Measurements from ENCODE around the gene CCDC13.

CCDC13 gene

DNA sequence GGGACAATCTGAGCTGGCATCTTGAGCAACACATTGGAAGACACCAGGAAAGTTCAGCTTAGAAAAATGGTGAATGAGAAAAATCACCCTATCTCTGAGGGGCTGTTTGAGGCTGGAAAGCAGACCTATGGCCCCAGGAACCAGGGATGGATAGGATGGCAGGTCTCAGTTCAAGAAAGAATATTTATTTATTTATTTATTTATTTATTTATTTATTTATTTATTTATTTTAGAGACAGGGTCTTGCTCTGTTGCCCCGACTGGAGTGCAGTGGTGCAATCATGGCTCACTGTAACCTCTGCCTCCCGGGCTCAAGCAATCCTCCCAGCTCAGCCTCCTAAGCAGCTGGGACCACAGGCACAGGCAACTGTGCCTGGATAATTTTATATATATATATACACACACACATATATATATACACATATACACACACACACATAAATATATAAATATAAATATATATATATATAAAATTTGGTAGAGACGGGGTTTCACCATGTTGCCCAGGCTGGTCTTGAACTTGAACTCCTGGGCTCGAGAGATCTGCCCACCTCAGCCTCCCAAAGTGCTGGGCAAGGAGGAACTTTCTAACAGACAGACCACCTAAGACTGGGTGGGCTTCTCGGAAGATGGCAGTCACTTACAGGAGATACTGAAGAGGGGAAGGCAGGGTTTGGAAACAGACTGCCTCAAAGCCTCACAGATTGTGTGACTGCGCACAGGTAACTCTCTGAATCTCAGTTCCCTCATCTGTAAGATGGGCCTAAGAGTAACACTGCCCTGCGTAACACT, 29.7 kb downstream of the CCDC13 start:
- DNase-seq (ENCODE audit: extremely low read depth, low read depth) = no peak
- TF ChIP-seq, protein P1, sequence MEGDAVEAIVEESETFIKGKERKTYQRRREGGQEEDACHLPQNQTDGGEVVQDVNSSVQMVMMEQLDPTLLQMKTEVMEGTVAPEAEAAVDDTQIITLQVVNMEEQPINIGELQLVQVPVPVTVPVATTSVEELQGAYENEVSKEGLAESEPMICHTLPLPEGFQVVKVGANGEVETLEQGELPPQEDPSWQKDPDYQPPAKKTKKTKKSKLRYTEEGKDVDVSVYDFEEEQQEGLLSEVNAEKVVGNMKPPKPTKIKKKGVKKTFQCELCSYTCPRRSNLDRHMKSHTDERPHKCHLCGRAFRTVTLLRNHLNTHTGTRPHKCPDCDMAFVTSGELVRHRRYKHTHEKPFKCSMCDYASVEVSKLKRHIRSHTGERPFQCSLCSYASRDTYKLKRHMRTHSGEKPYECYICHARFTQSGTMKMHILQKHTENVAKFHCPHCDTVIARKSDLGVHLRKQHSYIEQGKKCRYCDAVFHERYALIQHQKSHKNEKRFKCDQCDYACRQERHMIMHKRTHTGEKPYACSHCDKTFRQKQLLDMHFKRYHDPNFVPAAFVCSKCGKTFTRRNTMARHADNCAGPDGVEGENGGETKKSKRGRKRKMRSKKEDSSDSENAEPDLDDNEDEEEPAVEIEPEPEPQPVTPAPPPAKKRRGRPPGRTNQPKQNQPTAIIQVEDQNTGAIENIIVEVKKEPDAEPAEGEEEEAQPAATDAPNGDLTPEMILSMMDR (IDR thresholded peaks at IDR 0.05; ENCODE audit: low read depth, low read length) = no peak

DNA sequence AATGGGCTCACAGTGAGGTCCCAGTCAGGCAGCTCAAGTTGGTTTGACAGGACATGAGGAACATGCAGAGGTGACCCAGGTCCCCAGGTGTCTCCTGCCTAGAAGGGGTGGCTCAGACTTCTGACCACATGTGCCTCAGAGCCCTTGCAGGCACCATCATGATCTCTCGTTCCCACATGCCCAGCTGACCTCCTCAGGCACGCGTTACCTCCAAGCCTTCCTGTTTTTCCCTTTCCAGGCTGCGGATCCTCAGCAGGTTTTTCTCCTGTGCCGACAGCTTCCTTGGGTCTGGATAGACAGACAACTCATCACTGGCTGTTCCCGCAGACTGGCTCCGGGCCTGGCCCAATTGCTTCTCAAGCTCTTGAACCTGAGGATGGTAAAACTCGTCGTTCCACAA, 30.4 kb downstream of the CCDC13 start:
- TF ChIP-seq, protein P1 (IDR thresholded peaks at IDR 0.05; ENCODE audit: low read depth, low read length) = no peak
- DNase-seq (ENCODE audit: extremely low read depth, low read depth) = no peak

DNA sequence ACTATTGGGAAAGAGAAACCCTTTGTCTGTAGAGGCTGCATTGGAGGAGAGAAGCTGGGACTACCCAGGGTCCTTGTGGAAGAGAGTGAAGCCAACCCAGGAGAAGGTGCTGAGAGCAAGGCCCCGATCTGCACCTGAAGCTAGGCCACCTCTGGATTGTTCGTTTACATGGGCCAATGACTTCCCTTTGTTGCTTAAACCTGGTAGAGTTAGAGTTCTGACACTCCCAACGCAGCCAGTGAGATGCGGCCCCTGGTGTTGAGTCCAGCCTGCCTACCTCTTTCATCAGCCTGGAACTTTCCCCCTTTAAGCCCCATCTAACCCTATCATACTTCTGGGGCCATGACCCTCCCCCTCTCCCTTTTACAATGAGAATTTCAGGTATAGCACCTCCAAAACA, 30.8 kb downstream of the CCDC13 start:
- TF ChIP-seq, protein P1 (IDR thresholded peaks at IDR 0.05; ENCODE audit: low read depth, low read length) = no peak
- no peak for DNase-seq (ENCODE audit: extremely low read depth, low read depth)

DNA sequence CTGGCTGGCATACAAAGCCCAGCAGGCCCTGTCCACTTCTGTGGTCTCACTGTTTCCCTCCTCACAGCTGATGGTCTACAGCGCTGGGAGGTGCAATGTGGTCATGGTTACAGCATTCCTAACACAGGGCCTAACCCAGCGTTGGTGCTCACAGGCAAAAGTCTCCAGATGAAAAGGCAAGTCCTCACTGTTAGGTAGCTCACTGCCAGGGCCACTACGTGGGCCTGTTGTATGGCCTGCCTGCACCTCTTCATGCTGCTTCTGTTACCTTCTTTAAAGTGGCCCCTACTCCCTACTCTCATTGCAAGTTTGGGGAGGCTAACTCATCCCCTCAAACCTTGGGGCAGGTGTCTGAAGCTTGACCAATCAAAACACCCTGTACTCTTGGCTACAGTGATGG, 31.3 kb downstream of the CCDC13 start:
- TF ChIP-seq, protein P1 (IDR thresholded peaks at IDR 0.05; ENCODE audit: low read depth, low read length) = no peak
- DNase-seq (ENCODE audit: extremely low read depth, low read depth) = no peak

DNA sequence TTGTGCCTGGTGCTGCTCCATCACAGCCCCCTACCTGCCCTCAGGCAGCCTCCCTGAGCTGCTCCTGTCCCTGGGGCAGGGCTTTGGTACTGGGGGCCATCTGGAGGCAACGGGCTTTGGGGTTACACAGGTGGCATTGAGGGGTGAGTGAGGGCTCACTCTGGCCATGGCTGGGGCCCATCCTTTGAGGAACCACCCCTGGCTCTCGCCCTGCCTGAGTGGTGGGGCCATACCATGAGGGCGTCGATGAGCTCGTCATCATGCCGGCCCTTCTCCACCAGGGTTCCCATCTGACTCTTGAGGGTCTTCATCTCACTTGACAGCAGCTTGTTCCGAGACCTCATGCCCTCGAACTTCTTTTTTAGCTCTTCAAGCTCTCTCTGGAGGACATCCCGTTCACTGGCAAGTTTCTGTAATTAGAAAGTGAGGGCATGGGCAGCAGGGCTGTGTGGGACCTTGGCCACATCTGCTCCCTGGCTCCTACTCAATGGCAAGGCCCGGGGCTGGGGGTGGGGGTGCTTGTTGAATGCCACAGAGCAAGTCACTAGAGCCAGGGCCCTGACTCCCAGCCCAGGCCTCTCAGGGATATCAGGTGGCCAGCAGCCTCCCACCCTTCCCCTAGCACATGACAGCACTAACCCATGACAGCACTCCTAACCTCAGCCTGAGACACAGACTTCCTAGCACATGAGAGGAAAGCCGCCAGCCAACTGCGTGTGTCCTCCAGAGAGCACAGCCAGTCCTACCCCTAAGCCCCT, 33.5 kb downstream of the CCDC13 start:
- no peak for DNase-seq (ENCODE audit: extremely low read depth, low read depth)
- TF ChIP-seq, protein P1 (IDR thresholded peaks at IDR 0.05; ENCODE audit: low read depth, low read length) = no peak

DNA sequence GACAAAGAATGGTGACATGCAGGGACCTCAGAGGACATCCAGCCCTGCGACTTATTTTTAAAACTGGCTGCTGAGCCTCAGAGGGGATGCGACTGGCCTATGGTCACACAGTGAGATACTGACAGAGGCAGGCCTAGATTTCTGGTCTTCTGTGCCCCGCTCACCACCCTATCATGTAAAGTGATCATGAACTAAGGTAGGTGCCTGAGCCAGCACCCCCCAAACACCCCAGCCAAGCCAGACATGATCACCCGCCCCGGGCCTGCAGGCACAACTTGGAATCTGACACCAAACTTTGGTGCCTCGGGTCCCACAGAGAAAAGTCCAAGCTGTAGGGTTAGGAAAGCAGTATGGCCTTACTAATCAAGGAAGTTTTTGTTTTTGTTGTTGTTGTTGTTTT, 36.5 kb downstream of the CCDC13 start:
- TF ChIP-seq, protein P1 (IDR thresholded peaks at IDR 0.05; ENCODE audit: low read depth, low read length) = no peak
- no peak for DNase-seq (ENCODE audit: extremely low read depth, low read depth)

DNA sequence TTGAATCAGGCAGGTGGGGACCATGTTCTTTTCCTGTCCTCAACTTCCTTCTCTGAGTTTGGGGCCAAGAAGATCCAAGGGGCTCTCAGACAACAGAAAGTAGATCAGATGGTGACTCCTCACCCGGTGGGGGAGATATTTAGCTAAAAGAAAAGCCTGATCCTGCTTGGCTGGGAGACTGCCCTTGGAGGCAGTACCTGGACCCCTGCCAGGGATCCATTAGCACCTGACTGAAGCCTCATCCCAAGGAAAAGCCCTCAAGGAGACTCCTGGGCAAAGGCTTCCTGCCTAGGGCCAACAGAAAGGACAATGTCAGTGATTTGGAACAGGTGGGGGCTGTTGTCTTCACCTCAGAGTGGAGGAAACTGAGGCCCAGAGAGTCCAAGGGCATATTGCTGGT, 37.0 kb downstream of the CCDC13 start:
- TF ChIP-seq, protein P1 (IDR thresholded peaks at IDR 0.05; ENCODE audit: low read depth, low read length) = no peak

More for the DNA sequence above, 37.0 kb downstream of the CCDC13 start:
- no peak for DNase-seq (ENCODE audit: extremely low read depth, low read depth)
